Stimulated activated CD8-positive, alpha-beta memory T cell treated with anti-CD3 and anti-CD28 coated beads, Interleukin-12 subunit alpha, Interleukin-12 subunit beta, amount 100 ng/mL, for 24 hours (primary cell): ENCODE measurements around the gene PCDHA7.
"Not testable (repeated sequence)": the region's sequence is repeated elsewhere in the genome, so short reads cannot be mapped to it uniquely, and the experiment has no call there.

Experiments
- DNase-seq: peaks from one replicate; pipeline ENCODE4 v3.0.0-alpha.2; 2020; ENCODE audit errors: extremely low read depth

PCDHA7 gene

DNA sequence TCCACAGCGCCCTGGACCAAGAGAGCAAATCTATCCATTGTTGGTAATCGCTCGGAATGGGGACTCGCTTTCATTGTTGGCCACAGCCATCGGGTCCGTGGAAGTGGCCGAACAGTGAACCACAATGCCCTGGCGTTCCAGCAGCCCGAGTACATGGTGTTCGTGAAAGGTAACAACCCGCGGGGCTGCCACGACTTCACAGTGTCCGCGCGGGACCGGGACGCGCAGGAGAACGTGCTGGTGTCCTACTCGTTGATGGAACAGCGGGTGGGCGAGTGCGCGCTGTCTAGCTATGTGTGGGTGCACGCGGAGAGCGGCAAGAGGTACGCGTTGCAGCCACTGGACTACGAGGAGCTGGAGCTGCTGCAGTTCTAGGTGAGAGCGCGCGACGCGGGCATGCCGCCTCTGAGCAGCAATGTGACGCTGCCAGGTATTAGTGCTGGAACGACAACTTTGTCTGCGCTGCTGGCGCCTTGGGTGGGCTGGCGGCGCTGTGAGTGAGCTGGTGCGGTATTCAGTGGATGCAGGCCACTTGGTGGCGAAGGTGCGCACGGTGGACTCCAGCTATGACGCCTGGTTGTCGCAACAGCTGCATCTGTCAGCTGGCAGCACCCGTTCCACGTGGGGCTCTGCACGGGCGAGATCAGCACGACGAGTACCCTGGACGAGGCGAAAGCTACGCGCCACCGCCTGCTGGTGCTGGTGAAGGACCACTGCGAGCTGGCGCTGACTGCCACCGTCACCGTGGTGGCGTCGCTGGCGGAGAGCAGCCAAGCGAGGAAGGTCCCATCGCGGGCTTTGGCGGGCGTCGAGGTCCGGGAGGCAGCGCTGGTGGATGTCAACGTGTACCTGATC, 28.6 kb downstream of the PCDHA7 start:
- no peak for DNase-seq

DNA sequence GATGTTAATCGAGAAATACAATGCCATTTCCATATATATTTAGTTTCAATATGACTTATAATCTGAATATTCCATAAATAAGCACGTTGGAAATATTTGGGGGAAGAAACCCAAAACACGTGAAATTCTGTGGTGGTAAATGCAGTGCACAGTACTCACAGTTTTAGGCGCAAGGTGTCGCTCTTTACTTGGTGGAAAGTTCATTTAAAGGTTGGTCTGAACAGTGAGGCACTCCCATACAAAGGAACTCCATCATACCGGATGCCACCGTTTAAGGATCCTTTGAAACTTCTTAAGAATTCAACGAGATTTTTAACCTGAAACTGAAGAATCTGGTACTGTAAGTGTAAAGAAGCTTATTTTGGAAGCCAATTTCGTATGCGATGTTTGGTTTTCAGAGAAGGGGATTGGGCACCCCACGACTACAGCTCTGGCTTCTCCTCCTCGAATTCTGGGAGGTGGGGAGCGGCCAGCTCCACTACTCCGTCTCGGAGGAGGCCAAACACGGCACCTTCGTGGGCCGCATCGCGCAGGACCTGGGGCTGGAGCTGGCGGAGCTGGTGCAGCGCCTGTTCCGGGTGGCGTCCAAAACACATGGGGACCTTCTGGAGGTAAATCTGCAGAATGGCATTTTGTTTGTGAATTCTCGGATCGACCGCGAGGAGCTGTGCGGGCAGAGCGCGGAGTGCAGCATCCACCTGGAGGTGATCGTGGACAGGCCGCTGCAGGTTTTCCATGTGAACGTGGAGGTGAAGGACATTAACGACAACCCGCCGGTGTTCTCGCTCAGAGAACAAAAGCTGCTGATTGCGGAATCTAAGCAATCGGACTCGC, 34.9 kb downstream of the PCDHA7 start, which contains the start of gene PCDHA11:
PCDHA11 (plus strand) TSS at position 237 of the 834 bp plus-strand sequence; CDS start at position 384, 147 bp downstream.
- DNase-seq, result no peak

DNA sequence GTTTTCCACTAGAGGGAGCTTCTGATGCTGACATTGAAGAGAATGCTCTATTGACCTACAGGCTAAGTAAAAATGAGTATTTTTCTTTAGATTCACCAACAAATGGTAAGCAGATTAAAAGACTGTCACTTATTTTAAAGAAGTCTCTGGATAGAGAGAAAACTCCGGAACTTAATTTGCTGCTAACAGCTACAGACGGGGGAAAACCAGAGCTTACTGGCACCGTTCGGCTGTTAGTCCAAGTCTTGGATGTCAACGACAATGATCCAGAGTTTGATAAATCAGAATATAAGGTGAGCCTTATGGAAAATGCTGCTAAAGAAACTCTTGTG, 35.5 kb downstream of the PCDHA7 start:
- DNase-seq, result no peak

DNA sequence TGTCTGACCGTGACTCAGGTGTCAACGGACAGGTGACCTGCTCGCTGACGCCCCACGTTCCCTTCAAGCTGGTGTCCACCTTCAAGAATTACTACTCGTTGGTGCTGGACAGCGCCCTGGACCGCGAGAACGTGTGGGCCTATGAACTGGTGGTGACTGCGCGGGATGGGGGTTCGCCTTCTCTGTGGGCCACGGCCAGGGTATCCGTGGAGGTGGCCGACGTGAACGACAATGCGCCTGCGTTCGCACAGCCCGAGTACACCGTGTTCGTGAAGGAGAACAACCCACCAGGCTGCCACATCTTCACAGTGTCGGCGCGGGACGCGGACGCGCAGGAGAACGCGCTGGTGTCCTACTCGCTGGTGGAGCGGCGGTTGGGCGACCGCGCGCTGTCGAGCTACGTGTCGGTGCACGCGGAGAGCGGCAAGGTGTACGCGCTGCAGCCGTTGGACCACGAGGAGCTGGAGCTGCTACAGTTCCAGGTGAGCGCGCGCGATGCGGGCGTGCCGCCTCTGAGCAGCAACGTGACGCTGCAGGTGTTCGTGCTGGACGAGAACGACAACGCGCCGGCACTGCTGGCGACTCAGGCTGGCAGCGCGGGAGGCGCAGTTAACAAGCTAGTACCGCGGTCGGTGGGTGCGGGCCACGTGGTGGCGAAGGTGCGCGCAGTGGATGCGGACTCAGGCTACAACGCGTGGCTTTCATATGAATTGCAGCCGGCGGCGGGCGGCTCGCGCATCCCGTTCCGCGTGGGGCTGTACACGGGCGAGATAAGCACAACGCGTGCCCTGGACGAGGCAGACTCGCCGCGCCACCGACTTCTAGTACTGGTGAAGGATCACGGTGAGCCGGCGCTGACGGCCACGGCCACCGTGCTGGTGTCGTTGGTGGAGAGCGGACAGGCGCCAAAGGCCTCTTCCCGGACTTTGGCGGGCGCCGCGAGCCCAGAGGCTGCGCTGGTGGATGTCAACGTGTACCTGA, 36.4 kb downstream of the PCDHA7 start:
- DNase-seq, result no peak

DNA sequence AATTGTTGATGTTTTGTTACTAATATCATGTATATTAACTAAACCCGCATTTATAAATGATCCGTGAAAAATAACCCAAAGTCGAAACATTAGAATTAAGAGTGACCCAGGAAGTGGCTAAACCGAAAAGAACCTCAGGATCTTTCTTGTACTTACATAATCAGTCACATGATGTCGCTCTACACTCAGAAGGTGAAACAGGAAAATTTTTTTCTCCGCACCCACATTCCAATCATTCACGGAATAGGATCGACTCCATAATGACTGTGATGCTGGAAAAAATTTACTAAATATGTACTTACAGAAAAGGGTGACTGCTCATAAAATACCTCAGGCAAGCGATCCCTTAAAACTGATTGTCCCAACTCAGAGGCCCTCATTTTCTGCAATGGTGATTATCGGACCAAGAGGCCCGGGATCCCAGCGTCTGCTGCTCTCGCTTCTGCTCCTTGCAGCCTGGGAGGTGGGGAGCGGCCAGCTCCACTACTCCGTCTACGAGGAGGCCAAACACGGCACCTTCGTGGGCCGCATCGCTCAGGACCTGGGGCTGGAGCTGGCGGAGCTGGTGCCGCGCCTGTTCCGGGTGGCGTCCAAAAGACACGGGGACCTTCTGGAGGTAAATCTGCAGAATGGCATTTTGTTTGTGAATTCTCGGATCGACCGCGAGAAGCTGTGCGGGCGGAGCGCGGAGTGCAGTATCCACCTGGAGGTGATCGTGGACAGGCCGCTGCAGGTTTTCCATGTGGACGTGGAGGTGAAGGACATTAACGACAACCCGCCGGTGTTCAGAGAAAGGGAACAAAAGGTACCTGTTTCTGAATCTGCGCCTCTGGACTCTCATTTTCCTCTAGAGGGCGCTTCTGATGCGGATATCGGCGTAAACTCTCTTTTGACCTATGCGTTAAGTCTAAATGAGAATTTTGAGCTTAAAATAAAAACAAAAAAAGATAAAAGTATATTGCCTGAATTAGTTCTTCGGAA, 41.3 kb downstream of the PCDHA7 start, which contains the start of gene PCDHA12:
PCDHA12 (plus strand) TSS at position 224 of the 981 bp plus-strand sequence; CDS start at position 389, 165 bp downstream.
- DNase-seq, result no peak

DNA sequence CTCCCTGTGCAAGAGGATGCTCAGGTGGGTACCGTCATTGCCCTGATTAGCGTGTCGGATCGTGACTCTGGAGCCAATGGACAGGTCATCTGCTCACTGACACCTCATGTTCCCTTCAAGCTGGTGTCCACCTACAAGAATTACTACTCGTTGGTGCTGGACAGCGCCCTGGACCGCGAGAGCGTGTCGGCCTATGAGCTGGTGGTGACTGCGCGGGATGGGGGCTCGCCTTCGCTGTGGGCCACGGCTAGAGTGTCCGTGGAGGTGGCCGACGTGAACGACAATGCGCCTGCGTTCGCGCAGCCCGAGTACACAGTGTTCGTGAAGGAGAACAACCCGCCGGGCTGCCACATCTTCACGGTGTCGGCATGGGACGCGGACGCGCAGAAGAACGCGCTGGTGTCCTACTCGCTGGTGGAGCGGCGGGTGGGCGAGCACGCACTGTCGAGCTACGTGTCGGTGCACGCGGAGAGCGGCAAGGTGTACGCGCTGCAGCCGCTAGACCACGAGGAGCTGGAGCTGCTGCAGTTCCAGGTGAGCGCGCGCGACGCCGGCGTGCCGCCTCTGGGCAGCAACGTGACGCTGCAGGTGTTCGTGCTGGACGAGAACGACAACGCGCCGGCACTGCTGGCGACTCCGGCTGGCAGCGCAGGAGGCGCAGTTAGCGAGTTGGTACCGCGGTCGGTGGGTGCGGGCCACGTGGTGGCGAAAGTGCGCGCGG, 42.6 kb downstream of the PCDHA7 start:
- DNase-seq, result not testable (repeated sequence)

DNA sequence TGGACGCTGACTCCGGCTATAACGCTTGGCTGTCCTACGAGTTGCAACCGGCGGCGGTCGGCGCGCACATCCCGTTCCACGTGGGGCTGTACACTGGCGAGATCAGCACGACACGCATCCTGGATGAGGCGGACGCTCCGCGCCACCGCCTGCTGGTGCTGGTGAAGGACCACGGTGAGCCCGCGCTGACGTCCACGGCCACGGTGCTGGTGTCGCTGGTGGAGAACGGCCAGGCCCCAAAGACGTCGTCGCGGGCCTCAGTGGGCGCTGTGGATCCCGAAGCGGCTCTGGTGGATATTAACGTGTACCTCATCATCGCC, 43.2 kb downstream of the PCDHA7 start:
- no peak for DNase-seq

DNA sequence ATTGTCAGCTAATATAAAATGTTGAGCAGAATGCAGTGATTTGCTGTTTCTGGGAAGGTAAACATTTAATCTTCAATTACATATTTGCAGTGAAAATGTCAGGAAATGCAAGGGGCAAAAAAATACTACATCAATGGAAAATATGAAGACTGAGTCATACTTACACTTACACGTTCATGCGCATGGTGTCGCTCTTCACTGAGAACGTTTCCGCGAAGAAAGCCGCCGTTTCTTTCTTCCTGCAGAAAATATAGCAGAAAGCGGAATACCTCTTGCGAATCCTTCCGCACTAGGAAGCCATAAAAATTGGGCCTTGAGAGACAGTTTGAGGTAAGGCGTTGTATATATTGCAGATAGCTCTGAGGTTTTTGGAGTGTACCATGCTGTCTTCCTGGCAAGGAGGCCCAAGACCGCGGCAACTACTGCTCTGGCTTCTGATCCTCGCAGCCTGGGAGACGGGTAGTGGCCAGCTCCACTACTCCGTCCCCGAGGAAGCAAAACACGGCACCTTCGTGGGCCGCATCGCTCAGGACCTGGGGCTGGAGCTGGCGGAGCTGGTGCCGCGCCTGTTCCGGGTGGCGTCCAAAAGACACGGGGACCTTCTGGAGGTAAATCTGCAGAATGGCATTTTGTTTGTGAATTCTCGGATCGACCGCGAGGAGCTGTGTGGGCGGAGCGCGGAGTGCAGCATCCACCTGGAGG, 48.0 kb downstream of the PCDHA7 start, which contains the start of gene PCDHA13:
PCDHA13 (plus strand) TSS at position 236 of the 702 bp plus-strand sequence; CDS start at position 381, 145 bp downstream.
- DNase-seq, result no peak

DNA sequence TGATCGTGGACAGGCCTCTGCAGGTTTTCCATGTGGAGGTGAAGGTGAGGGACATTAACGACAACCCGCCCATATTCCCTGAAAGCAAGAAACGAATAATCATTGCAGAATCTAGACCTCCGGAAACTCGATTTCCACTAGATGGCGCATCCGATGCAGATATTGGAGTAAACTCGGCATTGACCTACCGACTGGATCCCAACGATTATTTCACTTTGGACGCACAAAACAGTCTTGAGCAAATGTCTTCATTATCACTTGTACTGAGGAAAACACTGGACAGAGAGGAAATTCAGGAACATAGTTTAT, 48.5 kb downstream of the PCDHA7 start:
- no peak for DNase-seq

DNA sequence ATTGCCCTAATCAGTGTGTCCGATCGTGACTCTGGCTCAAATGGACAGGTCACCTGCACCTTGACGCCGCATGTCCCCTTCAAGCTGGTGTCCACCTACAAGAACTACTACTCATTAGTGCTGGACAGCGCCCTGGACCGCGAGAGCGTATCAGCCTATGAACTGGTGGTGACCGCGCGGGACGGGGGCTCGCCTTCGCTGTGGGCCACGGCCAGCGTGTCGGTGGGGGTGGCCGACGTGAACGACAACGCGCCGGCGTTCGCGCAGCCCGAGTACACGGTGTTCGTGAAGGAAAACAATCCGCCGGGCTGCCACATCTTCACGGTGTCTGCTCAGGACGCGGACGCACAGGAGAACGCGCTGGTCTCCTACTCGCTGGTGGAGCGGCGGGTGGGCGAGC, 49.3 kb downstream of the PCDHA7 start:
- DNase-seq, result no peak

DNA sequence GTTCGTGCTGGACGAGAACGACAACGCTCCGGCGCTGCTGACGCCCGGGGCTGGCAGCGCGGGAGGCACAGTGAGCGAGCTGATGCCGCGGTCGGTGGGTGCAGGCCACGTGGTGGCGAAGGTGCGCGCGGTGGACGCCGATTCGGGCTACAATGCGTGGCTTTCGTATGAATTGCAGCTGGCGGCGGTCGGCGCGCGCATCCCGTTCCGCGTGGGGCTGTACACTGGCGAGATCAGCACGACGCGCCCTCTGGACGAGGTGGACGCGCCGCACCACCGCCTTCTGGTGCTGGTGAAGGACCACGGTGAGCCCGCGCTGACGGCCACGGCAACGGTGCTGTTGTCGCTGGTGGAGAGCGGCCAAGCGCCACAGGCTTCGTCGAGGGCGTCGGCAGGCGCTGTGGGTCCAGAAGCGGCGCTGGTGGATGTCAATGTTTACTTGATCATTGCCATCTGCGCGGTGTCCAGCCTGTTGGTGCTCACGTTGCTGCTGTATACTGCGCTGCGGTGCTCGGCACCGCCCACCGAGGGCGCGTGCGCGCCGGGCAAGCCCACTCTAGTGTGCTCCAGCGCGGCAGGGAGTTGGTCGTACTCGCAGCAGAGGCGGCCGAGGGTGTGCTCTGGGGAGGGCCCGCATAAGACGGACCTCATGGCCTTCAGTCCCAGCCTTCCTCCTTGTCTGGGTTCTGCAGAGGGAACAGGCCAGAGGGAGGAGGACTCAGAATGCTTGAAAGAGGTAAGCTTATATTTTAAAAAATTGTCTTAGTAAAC, 50.0 kb downstream of the PCDHA7 start:
- no peak for DNase-seq
